Thyroid gland (tissue), 4 donors: ENCODE data around the gene RREB1. TPM values are rescaled to one million over a fixed set of nuclear protein-coding genes. Genes with fewer than 3 reads are reported as not detected.

Source experiments
- DNase-seq, 2 donors: peaks; one replicate each; pipeline ENCODE4 v3.0.0-alpha.2; 2019
- H3K27ac ChIP-seq, 3 donors: fragments of 200-600 bp; sonication (generic); 1 replicate in 2 of 3; 2 replicates in 1 of 3; pipeline ENCODE4 v1.5.1; 2016 to 2019; ENCODE audit warnings: mild to moderate bottlenecking in 1 of 3, moderate library complexity in 1 of 3
- H3K27me3 ChIP-seq: fragments of 200-600 bp; sonication (generic); one replicate; pipeline ENCODE4 v1.5.1; 2019
- H3K36me3 ChIP-seq, 2 donors: fragments of 200-600 bp; sonication (generic); one replicate each; pipeline ENCODE4 v1.5.1; 2016 to 2019
- H3K4me1 ChIP-seq, 2 donors: fragments of 200-600 bp; sonication (generic); one replicate each; pipeline ENCODE4 v1.5.1; 2017 to 2019
- H3K4me3 ChIP-seq, 3 donors: fragments of 200-600 bp; sonication (generic); replicated peaks in 1 of 3; 1 replicate in 2 of 3; 2 replicates in 1 of 3; pipeline ENCODE4 v1.5.1; 2016; ENCODE audit warnings: mild to moderate bottlenecking in 1 of 3
- H3K9me3 ChIP-seq: fragments of 200-600 bp; sonication (generic); one replicate; pipeline ENCODE4 v1.5.1; 2017
- POLR2A ChIP-seq, 2 donors: fragments of 450-650 bp; IDR thresholded peaks; one replicate each; pipeline ENCODE4 v1.6.1; 2017; ENCODE audit warnings: antibody characterized with exemption in 2 of 2, mild to moderate bottlenecking in 2 of 2, moderate library complexity in 1 of 2
- WGBS, 2 donors: methylation state at CpG; one replicate each; pipeline ENCODE4 v1.1.5; 2017; 5-methylcytosine and 5-hydroxymethylcytosine counted together
- intact Hi-C: fragments of 100-400 bp; cut with DNase I; formaldehyde crosslinking; loops from one replicate; pipeline ENCODE4 v1.15.1; 2023
- total RNA-seq, 4 donors: library from RNA; depleted of rRNA; stranded (reverse); fragments of >200 nt; gene quantifications; one replicate each; pipeline ENCODE4 v1.2.3, GENCODE V29; 2016
- TF ChIP-seq, protein P1 (sequence below), 6 experiments: fragments of 200-600 bp in 3 of 6; fragments of 450-650 bp in 3 of 6; sonication (generic) in 3 of 6; IDR thresholded peaks; one replicate each; pipeline ENCODE4 v1.5.1; 2016 to 2019; ENCODE audit warnings: antibody characterized with exemption in 6 of 6, mild to moderate bottlenecking in 2 of 6, inconsistent platforms in 1 of 6, moderate library complexity in 1 of 6

RREB1 gene
- total RNA-seq, 4 donors from 2014 or later = 48.0 to 91.3 (median 57.1) TPM

GRCh38 chr6:7135755-7136154 lies 28.0 kb downstream of the RREB1 start:
- Histone ChIP-seq H3K4me3 (no peak overlapping the region), H3K36me3 (no peaks in the 10 kb centered on the region), H3K27me3 (no peaks in the 10 kb centered on the region), H3K4me1 (peaks cover 13 to 42% of the 10 kb centered on the region in 2 donors), H3K9me3 (no peaks in the 10 kb centered on the region), H3K27ac (no peak overlapping the region)
- DNase-seq = no peak
- no peak for TF ChIP-seq POLR2A (IDR thresholded peaks at IDR 0.05)
- TF ChIP-seq, protein P1, sequence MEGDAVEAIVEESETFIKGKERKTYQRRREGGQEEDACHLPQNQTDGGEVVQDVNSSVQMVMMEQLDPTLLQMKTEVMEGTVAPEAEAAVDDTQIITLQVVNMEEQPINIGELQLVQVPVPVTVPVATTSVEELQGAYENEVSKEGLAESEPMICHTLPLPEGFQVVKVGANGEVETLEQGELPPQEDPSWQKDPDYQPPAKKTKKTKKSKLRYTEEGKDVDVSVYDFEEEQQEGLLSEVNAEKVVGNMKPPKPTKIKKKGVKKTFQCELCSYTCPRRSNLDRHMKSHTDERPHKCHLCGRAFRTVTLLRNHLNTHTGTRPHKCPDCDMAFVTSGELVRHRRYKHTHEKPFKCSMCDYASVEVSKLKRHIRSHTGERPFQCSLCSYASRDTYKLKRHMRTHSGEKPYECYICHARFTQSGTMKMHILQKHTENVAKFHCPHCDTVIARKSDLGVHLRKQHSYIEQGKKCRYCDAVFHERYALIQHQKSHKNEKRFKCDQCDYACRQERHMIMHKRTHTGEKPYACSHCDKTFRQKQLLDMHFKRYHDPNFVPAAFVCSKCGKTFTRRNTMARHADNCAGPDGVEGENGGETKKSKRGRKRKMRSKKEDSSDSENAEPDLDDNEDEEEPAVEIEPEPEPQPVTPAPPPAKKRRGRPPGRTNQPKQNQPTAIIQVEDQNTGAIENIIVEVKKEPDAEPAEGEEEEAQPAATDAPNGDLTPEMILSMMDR (IDR thresholded peaks at IDR 0.05) = no peak
- intact Hi-C loops = no loop called here

DNA sequence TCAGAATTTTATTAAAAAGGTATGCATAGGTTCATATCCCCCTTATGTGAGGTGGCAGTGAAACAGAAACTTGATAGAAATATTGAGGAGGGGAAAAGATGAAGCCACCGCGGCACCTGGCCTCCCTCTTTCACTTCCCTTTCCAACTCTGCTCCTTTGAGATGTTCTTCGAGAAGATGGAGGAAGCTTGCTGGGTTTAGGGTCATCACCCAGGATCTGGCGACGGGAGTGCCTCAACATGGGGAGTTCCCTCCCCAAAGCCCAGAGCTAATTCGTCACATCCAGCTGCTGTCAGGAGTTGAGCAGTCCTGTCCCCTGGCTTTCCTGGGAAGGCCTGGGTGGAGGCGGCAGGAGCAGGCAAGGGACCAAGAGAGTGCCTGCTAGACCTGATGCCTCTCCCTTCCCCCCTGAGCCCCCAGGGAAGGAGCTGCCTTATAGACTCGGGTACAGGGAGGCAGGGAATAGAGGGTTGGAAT lies 29.1 kb downstream of the RREB1 start:
- Histone ChIP-seq H3K4me1 (peaks cover 18 to 47% of the 10 kb centered on the region in 2 donors), H3K27ac (no peak overlapping the region), H3K9me3 (no peaks in the 10 kb centered on the region), H3K4me3 (no peak overlapping the region), H3K36me3 (no peaks in the 10 kb centered on the region), H3K27me3 (no peaks in the 10 kb centered on the region)
- TF ChIP-seq POLR2A (IDR thresholded peaks at IDR 0.05) = no peak
- TF ChIP-seq, protein P1 (IDR thresholded peaks at IDR 0.05) = no peak
- no peak for DNase-seq
- intact Hi-C loops = no loop called here
- 79 to 82% methylated on average over 8 of the region's 8 CpGs for WGBS, 2 donors

DNA sequence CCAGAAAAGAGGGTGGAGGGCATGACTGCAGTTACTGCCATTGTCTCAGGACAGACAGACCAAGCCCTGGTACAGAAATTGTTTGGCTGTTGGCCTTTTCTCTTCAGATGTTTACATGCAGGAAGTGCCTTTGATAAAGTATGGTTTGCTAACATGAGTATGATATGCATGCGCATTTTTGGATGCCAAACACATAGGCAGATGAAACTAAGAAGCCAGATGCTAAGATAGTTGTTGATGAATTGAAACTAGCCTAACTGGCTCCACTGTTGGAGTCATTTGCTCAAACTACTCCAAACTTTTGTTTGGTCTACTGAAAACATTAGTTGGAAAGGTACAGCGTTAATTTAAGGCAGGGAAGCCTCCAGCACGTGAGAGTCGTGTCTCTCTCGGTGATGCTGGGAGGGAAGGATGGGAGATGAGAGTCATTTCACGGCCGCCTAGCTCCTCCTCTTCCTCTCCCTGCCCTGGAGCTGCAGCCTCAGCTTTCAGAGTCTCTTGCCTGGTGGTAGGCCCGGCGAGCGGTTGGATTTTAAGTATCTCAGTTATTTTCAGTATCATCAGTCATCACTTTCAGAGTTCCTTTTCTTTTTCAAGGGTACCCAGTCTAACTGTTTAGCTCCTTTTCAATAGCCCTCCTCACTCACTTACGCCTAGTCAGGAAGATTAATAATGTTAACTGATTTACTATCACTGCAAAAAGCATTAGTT lies 29.7 kb downstream of the RREB1 start:
- TF ChIP-seq POLR2A (IDR thresholded peaks at IDR 0.05) = no peak
- TF ChIP-seq, protein P1 (IDR thresholded peaks at IDR 0.05) = no peak
- peaks cover 18 to 49% of the 10 kb centered on the region in 2 donors for H3K4me1 ChIP-seq
- H3K27ac ChIP-seq = peak overlapping the region in 2 of 3 donors; percentile 45 to 50
- no peak for DNase-seq
- H3K9me3 ChIP-seq = no peaks in the 10 kb centered on the region
- no peaks in the 10 kb centered on the region for H3K27me3 ChIP-seq
- no peak overlapping the region for H3K4me3 ChIP-seq
- WGBS, 2 donors = 53 to 56% methylated on average over 11 of the region's 11 CpGs
- no peaks in the 10 kb centered on the region for H3K36me3 ChIP-seq
- intact Hi-C loops = no loop called here

DNA sequence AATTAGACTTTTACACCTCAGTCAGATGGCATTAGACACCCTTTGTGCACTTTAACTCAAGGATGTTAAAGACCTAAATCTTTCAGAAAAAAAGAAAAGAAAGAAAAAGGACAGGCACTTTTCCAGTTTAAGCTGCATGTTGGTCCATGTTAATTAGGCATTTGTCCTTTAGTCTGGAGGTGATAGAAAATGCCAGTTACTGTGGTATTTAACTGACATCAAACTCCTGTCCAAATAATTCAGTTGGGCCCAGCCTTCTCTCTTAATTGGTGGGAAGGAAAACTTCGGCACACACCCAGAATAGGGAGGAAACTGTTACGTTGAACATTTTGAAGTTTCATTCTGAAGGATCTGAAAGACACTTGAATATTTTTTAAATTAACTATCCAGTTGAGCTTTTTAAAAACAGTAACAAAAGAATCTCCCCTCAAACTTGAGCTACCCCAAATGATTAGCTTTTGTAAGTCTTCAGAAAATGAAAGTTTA lies 30.3 kb downstream of the RREB1 start:
- H3K9me3 ChIP-seq = no peaks in the 10 kb centered on the region
- no peak for DNase-seq
- H3K4me3 ChIP-seq = no peak overlapping the region
- no peaks in the 10 kb centered on the region for H3K36me3 ChIP-seq
- H3K4me1 ChIP-seq = peaks cover 20 to 55% of the 10 kb centered on the region in 2 donors
- WGBS, 2 donors = 63 to 65% methylated on average over 2 of the region's 2 CpGs
- H3K27me3 ChIP-seq = no peaks in the 10 kb centered on the region
- TF ChIP-seq, protein P1 (IDR thresholded peaks at IDR 0.05) = no peak
- no peak for TF ChIP-seq POLR2A (IDR thresholded peaks at IDR 0.05)
- intact Hi-C loops = no loop called here
- H3K27ac ChIP-seq = peak overlapping the region; percentile 0 to 50 (median 45)

GRCh38 chr6:7138921-7139358 lies 31.2 kb downstream of the RREB1 start:
- H3K27ac ChIP-seq = peak overlapping the region in 2 of 3 donors; percentile 45 to 50
- DNase-seq = peak; percentile 47 to 49
- H3K9me3 ChIP-seq = no peaks in the 10 kb centered on the region
- H3K36me3 ChIP-seq = no peaks in the 10 kb centered on the region
- no peak overlapping the region for H3K4me3 ChIP-seq
- H3K27me3 ChIP-seq = no peaks in the 10 kb centered on the region
- H3K4me1 ChIP-seq = peaks cover 26 to 60% of the 10 kb centered on the region in 2 donors
- 37 to 38% methylated on average over 1 of the region's 1 CpG for WGBS, 2 donors
- intact Hi-C loops = no loop called here
- TF ChIP-seq POLR2A (IDR thresholded peaks at IDR 0.05) = no peak
- TF ChIP-seq, protein P1 (IDR thresholded peaks at IDR 0.05) = no peak
